ENCODE measurements around the gene NAIF1. TPM values are rescaled to one million over a fixed set of nuclear protein-coding genes. Genes with fewer than 3 reads are reported as not detected.

The NAIF1 gene
- total RNA-seq, 4 donors from 2014 or later = 6.3 to 8.8 (median 7.8) TPM

DNA sequence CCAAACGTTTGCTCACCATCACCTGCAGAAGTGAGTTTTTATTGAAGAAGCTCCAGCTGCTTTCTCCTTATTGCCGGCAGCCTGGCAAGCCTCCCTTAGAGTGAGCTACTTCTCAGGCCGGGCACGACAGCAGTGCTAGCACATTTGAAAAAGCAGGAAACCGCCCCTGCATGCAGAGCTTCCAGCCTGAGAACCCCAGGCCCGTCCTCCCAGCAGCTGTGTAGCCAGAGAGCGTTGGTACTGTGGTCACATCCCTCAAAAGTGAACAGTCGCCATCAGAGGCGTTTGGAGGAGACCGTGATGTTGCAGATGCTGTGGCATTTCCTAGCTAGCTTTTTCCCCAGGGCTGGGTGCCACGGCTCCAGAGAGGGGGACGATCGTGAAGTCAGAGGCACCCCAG is 24.5 kb upstream of the NAIF1 start:
- no peaks in the 10 kb centered on the region for H3K36me3 ChIP-seq
- H3K9me3 ChIP-seq = no peaks in the 10 kb centered on the region
- H3K4me3 ChIP-seq = peak overlapping the region in 1 of 4 donors; percentile 8
- TF ChIP-seq POLR2A (IDR thresholded peaks at IDR 0.05) = no peak
- TF ChIP-seq CTCF (IDR thresholded peaks at IDR 0.05) = no peak
- peaks cover 39 to 80% (median 40%) of the 10 kb centered on the region in 3 donors for H3K4me1 ChIP-seq
- H3K27ac ChIP-seq = peak overlapping the region in 3 of 4 donors; percentile 92 to 95 (median 92)
- no peak for DNase-seq
- no peaks in the 10 kb centered on the region for H3K27me3 ChIP-seq
- intact Hi-C loops (cut with DNase I) = no loop called here
- 21% methylated on average over 3 of the region's 13 CpGs; no CpG with 5 or more reads in 1 of the 2 donors for WGBS, 2 donors

DNA sequence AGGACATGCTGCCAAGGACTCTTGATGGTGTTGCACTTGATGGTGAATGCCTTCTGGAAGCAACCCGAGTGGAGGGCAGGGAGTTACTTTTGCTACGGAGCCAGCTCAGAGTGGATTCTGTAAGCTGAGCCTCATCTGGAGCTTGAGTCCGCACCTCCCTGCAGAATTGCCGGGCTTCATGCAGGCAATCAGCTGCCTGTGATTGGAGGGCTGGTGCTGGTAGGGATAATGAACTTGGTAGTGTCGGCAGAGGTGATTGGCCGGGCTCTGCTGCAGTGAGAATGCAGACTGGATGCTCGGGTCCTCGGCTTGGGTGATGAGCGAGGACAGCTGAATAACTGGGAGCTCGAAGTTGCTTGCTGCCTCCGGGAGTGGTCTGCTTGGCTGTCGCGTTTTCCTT is 24.0 kb upstream of the NAIF1 start:
- Histone ChIP-seq H3K36me3 (no peaks in the 10 kb centered on the region), H3K4me1 (peaks cover 39 to 75% (median 40%) of the 10 kb centered on the region in 3 donors), H3K4me3 (peak overlapping the region in 1 of 4 donors; percentile 8), H3K27me3 (no peaks in the 10 kb centered on the region), H3K9me3 (no peaks in the 10 kb centered on the region), H3K27ac (peak overlapping the region in 2 of 4 donors; percentile 92)
- no peak for DNase-seq
- WGBS, 2 donors = 52% methylated on average over 13 of the region's 13 CpGs; no CpG with 5 or more reads in 1 of the 2 donors
- TF ChIP-seq POLR2A (IDR thresholded peaks at IDR 0.05) (no peak), CTCF (IDR thresholded peaks at IDR 0.05) (no peak)
- intact Hi-C loops (cut with DNase I) = no loop called here

- Histone ChIP-seq H3K4me1 (peaks cover 28 to 64% (median 31%) of the 10 kb centered on the region in 3 donors), H3K27me3 (no peaks in the 10 kb centered on the region), H3K27ac (no peak overlapping the region), H3K4me3 (no peak overlapping the region), H3K36me3 (peaks cover 0 to 4% (median 0%) of the 10 kb centered on the region in 3 donors), H3K9me3 (no peaks in the 10 kb centered on the region)
- DNase-seq = no peak
- intact Hi-C loops (cut with DNase I) = no loop called here
- TF ChIP-seq POLR2A (IDR thresholded peaks at IDR 0.05) (no peak), CTCF (IDR thresholded peaks at IDR 0.05) (no peak)
- 58 to 75% methylated on average over 1 of the region's 1 CpG for WGBS, 2 donors
These were observed 22.2 kb upstream of the NAIF1 start for GRCh38 chr9:128089299-128089698.

- intact Hi-C loops (cut with DNase I) = no loop called here
- Histone ChIP-seq H3K9me3 (no peaks in the 10 kb centered on the region), H3K27ac (no peak overlapping the region), H3K27me3 (no peaks in the 10 kb centered on the region), H3K4me3 (no peak overlapping the region), H3K36me3 (peaks cover 0 to 4% (median 0%) of the 10 kb centered on the region in 3 donors), H3K4me1 (peaks cover 22 to 63% (median 25%) of the 10 kb centered on the region in 3 donors)
- TF ChIP-seq POLR2A (IDR thresholded peaks at IDR 0.05) = no peak
- no peak for TF ChIP-seq CTCF (IDR thresholded peaks at IDR 0.05)
- DNase-seq = no peak
- WGBS, 2 donors = 76 to 86% methylated on average over 5 to 9 of the region's 9 CpGs
These were observed 21.3 kb upstream of the NAIF1 start for GRCh38 chr9:128088253-128088945.

DNA sequence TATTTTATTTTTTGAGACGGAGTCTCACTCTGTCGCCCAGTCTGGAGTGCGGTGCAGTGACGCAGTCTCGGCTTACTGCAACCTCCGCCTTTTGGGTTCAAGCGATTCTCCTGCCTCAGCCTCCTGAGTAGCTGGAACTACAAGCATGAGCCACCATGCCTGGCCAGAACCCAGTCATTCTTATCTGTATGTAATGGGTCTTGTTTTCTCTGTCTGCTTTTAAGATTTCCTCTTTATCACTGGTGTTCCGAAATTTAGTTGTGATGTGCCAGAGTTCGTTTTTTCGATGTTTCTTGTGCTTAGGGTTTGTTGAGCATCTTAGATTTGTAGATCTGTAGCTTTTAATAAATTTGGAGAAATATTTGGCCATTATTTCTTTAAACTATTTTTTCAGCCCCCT is 20.1 kb upstream of the NAIF1 start:
- WGBS, 2 donors = 72 to 79% methylated on average over 10 of the region's 10 CpGs
- Histone ChIP-seq H3K9me3 (no peaks in the 10 kb centered on the region), H3K27me3 (no peaks in the 10 kb centered on the region), H3K27ac (no peak overlapping the region), H3K36me3 (peaks cover 0 to 4% (median 0%) of the 10 kb centered on the region in 3 donors), H3K4me3 (no peak overlapping the region), H3K4me1 (peaks cover 15 to 62% (median 20%) of the 10 kb centered on the region in 3 donors)
- TF ChIP-seq CTCF (IDR thresholded peaks at IDR 0.05) (no peak), POLR2A (IDR thresholded peaks at IDR 0.05) (no peak)
- intact Hi-C loops (cut with DNase I) = no loop called here
- DNase-seq = no peak
